ENCODE measurements around the gene TMEM91.

DNA sequence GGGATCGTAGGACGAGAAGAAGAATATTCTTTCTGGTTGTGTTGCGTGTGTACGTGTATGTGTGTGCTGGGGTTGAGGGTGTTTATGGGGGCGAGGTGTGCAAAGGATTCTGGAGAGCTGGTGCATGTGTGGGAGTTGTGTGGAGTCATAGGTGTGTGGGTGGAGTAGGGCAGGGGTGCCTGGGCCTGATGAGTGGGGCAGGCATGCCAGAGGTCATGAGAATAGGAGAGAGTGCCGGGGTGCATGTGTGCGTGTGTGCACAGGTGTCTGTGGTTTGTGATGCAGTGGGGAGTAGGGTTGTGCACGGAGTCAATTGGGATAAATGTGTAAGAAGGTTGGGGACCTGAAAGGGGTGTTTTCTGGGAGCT lies 649 bp downstream of the TMEM91 start:
- TF ChIP-seq, protein P1, sequence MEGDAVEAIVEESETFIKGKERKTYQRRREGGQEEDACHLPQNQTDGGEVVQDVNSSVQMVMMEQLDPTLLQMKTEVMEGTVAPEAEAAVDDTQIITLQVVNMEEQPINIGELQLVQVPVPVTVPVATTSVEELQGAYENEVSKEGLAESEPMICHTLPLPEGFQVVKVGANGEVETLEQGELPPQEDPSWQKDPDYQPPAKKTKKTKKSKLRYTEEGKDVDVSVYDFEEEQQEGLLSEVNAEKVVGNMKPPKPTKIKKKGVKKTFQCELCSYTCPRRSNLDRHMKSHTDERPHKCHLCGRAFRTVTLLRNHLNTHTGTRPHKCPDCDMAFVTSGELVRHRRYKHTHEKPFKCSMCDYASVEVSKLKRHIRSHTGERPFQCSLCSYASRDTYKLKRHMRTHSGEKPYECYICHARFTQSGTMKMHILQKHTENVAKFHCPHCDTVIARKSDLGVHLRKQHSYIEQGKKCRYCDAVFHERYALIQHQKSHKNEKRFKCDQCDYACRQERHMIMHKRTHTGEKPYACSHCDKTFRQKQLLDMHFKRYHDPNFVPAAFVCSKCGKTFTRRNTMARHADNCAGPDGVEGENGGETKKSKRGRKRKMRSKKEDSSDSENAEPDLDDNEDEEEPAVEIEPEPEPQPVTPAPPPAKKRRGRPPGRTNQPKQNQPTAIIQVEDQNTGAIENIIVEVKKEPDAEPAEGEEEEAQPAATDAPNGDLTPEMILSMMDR (IDR thresholded peaks at IDR 0.05; ENCODE audit: poor library complexity) = no peak
- TF ChIP-seq EZH2phosphoT487 (IDR thresholded peaks at IDR 0.05; ENCODE audit: low read depth, severe bottlenecking, unreplicated experiment) = no peak
